CD4-positive, alpha-beta T cell (primary cell): ENCODE measurements around the gene CDH6. TPM values are rescaled to one million over a fixed set of nuclear protein-coding genes. Genes with fewer than 3 reads are reported as not detected.

Source experiments
- ATAC-seq: fragments of 200-7000 bp; cut with Tn5 transposase; one replicate; pipeline ENCODE4 v1.10.0; 2022; ENCODE audit warnings: mild to moderate bottlenecking; ENCODE audit not compliant: poor library complexity
- CTCF ChIA-PET: fragments of 350-600 bp; sonication (Branson Sonifier 250); formaldehyde crosslinking; loops from one replicate; lab custom pipeline; 2021; ENCODE audit warnings: antibody characterized with exemption, inconsistent platforms; lab: Charles Lee
- POLR2A ChIA-PET: fragments of 350-600 bp; sonication (Branson Sonifier 250); formaldehyde crosslinking; loops from one replicate; lab custom pipeline; 2021; ENCODE audit warnings: antibody characterized with exemption, inconsistent platforms; lab: Charles Lee
- DNase-seq, 14 experiments: peaks; one replicate each; pipeline ENCODE4 v3.0.0-alpha.2; 2013 to 2020; ENCODE audit warnings: mixed read lengths in 2 of 14
- H3K27ac ChIP-seq, 2 donors: one replicate each; pipeline versions ENCODE4 v1.5.1 to v1.7.0; 2013; ENCODE audit warnings: low read length in 2 of 2, low read depth in 1 of 2, mild to moderate bottlenecking in 1 of 2
- H3K27me3 ChIP-seq, 2 experiments: 1 replicate in 1 of 2; 2 replicates in 1 of 2; pipeline versions ENCODE4 v1.6.1 to v1.7.0; 2013; ENCODE audit warnings: low read length in 2 of 2, control low read depth in 1 of 2, mild to moderate bottlenecking in 1 of 2, moderate library complexity in 1 of 2; ENCODE audit not compliant: insufficient read depth in 2 of 2, control insufficient read depth in 1 of 2
- H3K36me3 ChIP-seq: one replicate; pipeline ENCODE4 v1.6.1; 2013; ENCODE audit warnings: low read length, control low read depth; ENCODE audit not compliant: insufficient read depth
- H3K4me1 ChIP-seq: one replicate; pipeline ENCODE4 v1.6.1; 2013; ENCODE audit warnings: low read length, control low read depth; ENCODE audit not compliant: insufficient read depth
- H3K4me3 ChIP-seq: one replicate; pipeline ENCODE4 v1.5.1; 2013; ENCODE audit warnings: mild to moderate bottlenecking, low read length, moderate library complexity
- H3K9me3 ChIP-seq, 2 experiments: 1 replicate in 1 of 2; 2 replicates in 1 of 2; pipeline versions ENCODE4 v1.6.1 to v1.7.0; 2013; ENCODE audit warnings: low read length in 2 of 2, mild to moderate bottlenecking in 2 of 2, control low read depth in 1 of 2, moderate library complexity in 1 of 2; ENCODE audit not compliant: control insufficient read depth in 1 of 2, insufficient read depth in 1 of 2
- H3K27ac Mint-ChIP-seq: one replicate; pipeline ENCODE4 v1.8.0; 2020; ENCODE audit warnings: mixed read lengths
- H3K27me3 Mint-ChIP-seq: one replicate; pipeline ENCODE4 v1.8.0; 2021; ENCODE audit warnings: mixed read lengths
- H3K36me3 Mint-ChIP-seq: one replicate; pipeline ENCODE4 v1.8.0; 2021; ENCODE audit warnings: low read depth, mixed read lengths
- H3K4me1 Mint-ChIP-seq: one replicate; pipeline ENCODE4 v1.8.0; 2021; ENCODE audit warnings: low read depth, mixed read lengths
- H3K4me3 Mint-ChIP-seq: one replicate; pipeline ENCODE4 v1.8.0; 2020; ENCODE audit warnings: mild to moderate bottlenecking, mixed read lengths
- H3K9me3 Mint-ChIP-seq: one replicate; pipeline ENCODE4 v1.8.0; 2020; ENCODE audit warnings: mixed read lengths
- intact Hi-C, 2 experiments: fragments of 100-400 bp; cut with DNase I in 1 of 2; cut with micrococcal nuclease in 1 of 2; formaldehyde crosslinking; loops; one replicate each; pipeline versions ENCODE4 v1.15.1 to v1.9.0; 2023 to 2025; cut with DNase I, micrococcal nuclease
- total RNA-seq, 174 experiments: library from RNA in 2 of 174; stranded (reverse) in 2 of 174; gene quantifications; one replicate each; pipeline ENCODE4 v1.2.3 and lab custom pipeline; 2021 to 2026
- TF ChIP-seq, protein P1 (sequence below): fragments of 200-600 bp; IDR thresholded peaks from one replicate; pipeline ENCODE4 v1.8.0; 2022; ENCODE audit warnings: antibody characterized with exemption, mild to moderate bottlenecking

The CDH6 gene
- total RNA-seq, 2 experiments from 2014 or later: not detected

DNA sequence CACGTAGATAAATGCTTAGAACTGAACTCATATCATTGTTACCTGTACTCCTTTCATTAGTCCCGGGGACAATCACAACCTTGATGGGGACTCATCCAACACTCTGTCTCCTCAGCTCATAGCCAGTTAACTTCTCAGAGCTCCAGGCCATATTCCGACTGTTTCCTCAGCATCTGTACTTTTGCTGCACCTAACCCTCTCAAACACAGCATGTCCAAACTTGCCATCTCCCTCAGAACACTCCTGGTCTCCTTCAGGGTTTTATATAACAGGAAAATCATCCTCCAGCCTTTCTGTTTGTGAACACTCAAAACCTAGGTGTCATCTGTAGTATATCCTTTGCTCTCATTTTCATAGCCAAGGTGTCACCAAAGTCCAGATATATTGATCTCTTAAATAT is 150.5 kb downstream of the CDH6 start:
- intact Hi-C loops: no loop called here
- H3K4me1 Mint-ChIP-seq: no peaks in the 10 kb centered on the region
- peaks cover 7% of the 10 kb centered on the region for H3K27me3 Mint-ChIP-seq
- no peak overlapping the region for H3K27ac ChIP-seq
- H3K4me1 ChIP-seq: no peaks in the 10 kb centered on the region
- H3K36me3 Mint-ChIP-seq: no peaks in the 10 kb centered on the region
- H3K4me3 ChIP-seq: no peak overlapping the region
- peaks cover 0 to 2% of the 10 kb centered on the region in 2 experiments for H3K27me3 ChIP-seq
- CTCF ChIA-PET: no interaction called here
- DNase-seq (no peak), ATAC-seq (no peak)
- H3K27ac Mint-ChIP-seq: no peak overlapping the region
- H3K9me3 ChIP-seq: no peaks in the 10 kb centered on the region
- no peaks in the 10 kb centered on the region for H3K9me3 Mint-ChIP-seq
- POLR2A ChIA-PET: no interaction called here
- H3K4me3 Mint-ChIP-seq: no peak overlapping the region
- TF ChIP-seq, protein P1, sequence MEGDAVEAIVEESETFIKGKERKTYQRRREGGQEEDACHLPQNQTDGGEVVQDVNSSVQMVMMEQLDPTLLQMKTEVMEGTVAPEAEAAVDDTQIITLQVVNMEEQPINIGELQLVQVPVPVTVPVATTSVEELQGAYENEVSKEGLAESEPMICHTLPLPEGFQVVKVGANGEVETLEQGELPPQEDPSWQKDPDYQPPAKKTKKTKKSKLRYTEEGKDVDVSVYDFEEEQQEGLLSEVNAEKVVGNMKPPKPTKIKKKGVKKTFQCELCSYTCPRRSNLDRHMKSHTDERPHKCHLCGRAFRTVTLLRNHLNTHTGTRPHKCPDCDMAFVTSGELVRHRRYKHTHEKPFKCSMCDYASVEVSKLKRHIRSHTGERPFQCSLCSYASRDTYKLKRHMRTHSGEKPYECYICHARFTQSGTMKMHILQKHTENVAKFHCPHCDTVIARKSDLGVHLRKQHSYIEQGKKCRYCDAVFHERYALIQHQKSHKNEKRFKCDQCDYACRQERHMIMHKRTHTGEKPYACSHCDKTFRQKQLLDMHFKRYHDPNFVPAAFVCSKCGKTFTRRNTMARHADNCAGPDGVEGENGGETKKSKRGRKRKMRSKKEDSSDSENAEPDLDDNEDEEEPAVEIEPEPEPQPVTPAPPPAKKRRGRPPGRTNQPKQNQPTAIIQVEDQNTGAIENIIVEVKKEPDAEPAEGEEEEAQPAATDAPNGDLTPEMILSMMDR: no peak
- no peaks in the 10 kb centered on the region for H3K36me3 ChIP-seq

DNA sequence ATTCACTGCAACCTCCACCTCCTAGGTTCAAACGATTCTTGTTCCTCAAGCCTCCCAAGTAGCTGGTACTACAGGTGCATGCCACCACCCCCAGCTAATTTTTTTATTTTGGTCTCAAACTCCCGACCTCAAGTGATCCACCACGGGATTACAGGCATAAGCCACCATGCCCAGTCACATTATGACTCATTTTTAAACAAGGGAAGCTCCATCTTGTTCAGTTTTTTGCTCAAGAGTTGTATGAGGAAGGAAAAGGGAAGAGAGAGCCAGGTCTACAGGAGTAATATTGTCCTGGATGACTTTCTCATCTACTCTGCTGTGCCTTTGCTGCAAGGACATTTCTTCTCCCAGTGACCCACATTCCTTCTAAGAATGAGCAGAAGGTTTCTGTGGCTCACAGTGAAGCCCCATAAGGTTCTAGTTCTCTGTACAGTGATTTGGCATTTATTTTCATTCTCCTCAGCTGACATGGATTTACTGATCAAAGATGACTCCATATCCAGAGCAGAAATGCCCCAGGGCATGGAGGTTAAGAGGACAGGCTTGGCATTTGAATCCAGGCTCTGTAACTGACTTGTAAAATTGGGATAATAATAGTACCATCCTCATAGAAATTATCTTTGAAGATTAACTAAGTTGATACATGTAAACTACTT is 153.5 kb downstream of the CDH6 start:
- no peaks in the 10 kb centered on the region for H3K36me3 Mint-ChIP-seq
- no peak for ATAC-seq
- H3K4me1 Mint-ChIP-seq: no peaks in the 10 kb centered on the region
- ChIA-PET CTCF (no interaction called here), POLR2A (no interaction called here)
- intact Hi-C loops: no loop called here
- TF ChIP-seq, protein P1: no peak
- DNase-seq: no peak
- Histone ChIP-seq H3K4me1 (no peaks in the 10 kb centered on the region), H3K4me3 (no peak overlapping the region), H3K27ac (no peak overlapping the region), H3K9me3 (no peaks in the 10 kb centered on the region), H3K36me3 (no peaks in the 10 kb centered on the region), H3K27me3 (peaks cover 0 to 2% of the 10 kb centered on the region in 2 experiments)
- peaks cover 17% of the 10 kb centered on the region for H3K27me3 Mint-ChIP-seq
- H3K9me3 Mint-ChIP-seq: no peaks in the 10 kb centered on the region
- no peak overlapping the region for H3K27ac Mint-ChIP-seq
- H3K4me3 Mint-ChIP-seq: no peak overlapping the region

DNA sequence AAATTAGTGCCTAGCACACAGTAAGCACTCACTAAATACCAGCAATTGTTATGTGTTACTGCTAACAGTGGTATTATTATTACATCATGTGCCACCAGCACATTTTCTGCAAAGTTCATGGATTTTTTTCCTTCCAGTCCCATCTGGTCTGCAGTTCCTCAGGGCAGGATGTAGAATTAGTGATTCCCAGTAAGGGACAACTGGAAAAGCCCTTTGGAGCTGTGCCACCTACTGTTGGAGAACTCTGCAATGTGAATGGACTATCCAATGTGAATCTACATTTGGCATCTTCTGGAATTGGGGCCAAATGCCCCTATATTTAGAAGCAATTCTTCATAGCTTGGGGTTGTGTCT is 154.0 kb downstream of the CDH6 start:
- Mint-ChIP-seq H3K27ac (no peak overlapping the region), H3K4me3 (no peak overlapping the region), H3K27me3 (peaks cover 20% of the 10 kb centered on the region), H3K9me3 (no peaks in the 10 kb centered on the region), H3K36me3 (no peaks in the 10 kb centered on the region), H3K4me1 (no peaks in the 10 kb centered on the region)
- TF ChIP-seq, protein P1: no peak
- ChIA-PET CTCF (no interaction called here), POLR2A (no interaction called here)
- H3K9me3 ChIP-seq: no peaks in the 10 kb centered on the region
- no peak for ATAC-seq
- no peak overlapping the region for H3K4me3 ChIP-seq
- no peaks in the 10 kb centered on the region for H3K36me3 ChIP-seq
- intact Hi-C loops: no loop called here
- H3K27ac ChIP-seq: no peak overlapping the region
- DNase-seq: no peak
- H3K27me3 ChIP-seq: peaks cover 0 to 2% of the 10 kb centered on the region in 2 experiments
- no peaks in the 10 kb centered on the region for H3K4me1 ChIP-seq
